T-cell (primary cell): ENCODE data around the gene CAMK2D. TPM values are rescaled to one million over a fixed set of nuclear protein-coding genes. Genes with fewer than 3 reads are reported as not detected.

Experiments
- ATAC-seq, 4 experiments: fragments of 200-7000 bp in 3 of 4; fragments of 150-1000 bp in 1 of 4; cut with Tn5 transposase; replicated peaks in 1 of 4; 1 replicate in 3 of 4; 2 replicates in 1 of 4; pipeline ENCODE4 v1.10.0; 2021; ENCODE audit warnings: moderate library complexity in 3 of 4, mild to moderate bottlenecking in 2 of 4, moderate number of reproducible peaks in 1 of 4
- CTCF ChIA-PET, 2 donors: fragments of 300-600 bp; sonication (Branson Sonifier 250); formaldehyde crosslinking; loops; one replicate each; lab custom pipeline; 2022; ENCODE audit warnings: antibody characterized with exemption in 2 of 2; lab: Charles Lee
- POLR2A ChIA-PET, 2 donors: fragments of 300-600 bp; sonication (Branson Sonifier 250); formaldehyde crosslinking; loops; one replicate each; lab custom pipeline; 2022; ENCODE audit warnings: antibody characterized with exemption in 2 of 2; lab: Charles Lee
- DNase-seq, 35 experiments: peaks; one replicate each; pipeline versions ENCODE4 v3.0.0 to v3.0.0-alpha.2; 2013 to 2023
- H3K27ac ChIP-seq: one replicate; pipeline ENCODE4 v1.5.1; 2013; ENCODE audit warnings: low read length
- H3K27me3 ChIP-seq, 2 experiments: replicated peaks in 1 of 2; 1 replicate in 1 of 2; 2 replicates in 1 of 2; pipeline versions ENCODE4 v1.6.1 to v1.7.0; 2013; ENCODE audit warnings: low read length in 1 of 2, mixed read lengths in 1 of 2; ENCODE audit not compliant: control insufficient read depth in 2 of 2, insufficient read depth in 2 of 2; ENCODE audit errors: extremely low read depth in 1 of 2
- H3K36me3 ChIP-seq, 2 donors: 1 replicate in 1 of 2; 2 replicates in 1 of 2; pipeline versions ENCODE4 v1.6.1 to v1.7.0; 2013; ENCODE audit warnings: low read length in 1 of 2; ENCODE audit not compliant: control insufficient read depth in 2 of 2, insufficient read depth in 1 of 2; ENCODE audit errors: extremely low read depth in 1 of 2
- H3K4me1 ChIP-seq, 2 experiments: 1 replicate in 1 of 2; 2 replicates in 1 of 2; pipeline versions ENCODE4 v1.6.1 to v1.7.0; 2013; ENCODE audit warnings: low read length in 2 of 2, mixed read lengths in 1 of 2; ENCODE audit not compliant: insufficient read depth in 2 of 2, control insufficient read depth in 1 of 2; ENCODE audit errors: extremely low read depth in 1 of 2
- H3K4me3 ChIP-seq, 2 donors: 1 replicate in 1 of 2; 2 replicates in 1 of 2; pipeline versions ENCODE4 v1.5.1 to v1.7.0; 2013; ENCODE audit warnings: mild to moderate bottlenecking in 2 of 2, low read length in 1 of 2, moderate library complexity in 1 of 2; ENCODE audit not compliant: control insufficient read depth in 1 of 2; ENCODE audit errors: extremely low read depth in 1 of 2
- H3K9me3 ChIP-seq: 2 replicates; pipeline ENCODE4 v1.7.0; 2013
- H3K27ac Mint-ChIP-seq, 2 donors: one replicate each; pipeline ENCODE4 v1.8.0; 2020 to 2021; ENCODE audit warnings: mild to moderate bottlenecking in 2 of 2, mixed read lengths in 2 of 2
- H3K27me3 Mint-ChIP-seq, 2 donors: one replicate each; pipeline ENCODE4 v1.8.0; 2021 to 2022; ENCODE audit warnings: mixed read lengths in 2 of 2
- H3K36me3 Mint-ChIP-seq: one replicate; pipeline ENCODE4 v1.8.0; 2021; ENCODE audit warnings: mixed read lengths
- H3K4me1 Mint-ChIP-seq, 3 donors: one replicate each; pipeline ENCODE4 v1.8.0; 2020 to 2022; ENCODE audit warnings: mixed read lengths in 3 of 3, mild to moderate bottlenecking in 1 of 3
- H3K4me3 Mint-ChIP-seq, 3 donors: one replicate each; pipeline ENCODE4 v1.8.0; 2020 to 2022; ENCODE audit warnings: mild to moderate bottlenecking in 3 of 3, mixed read lengths in 3 of 3, moderate library complexity in 3 of 3
- H3K9me3 Mint-ChIP-seq, 3 donors: one replicate each; pipeline ENCODE4 v1.8.0; 2020 to 2022; ENCODE audit warnings: mixed read lengths in 3 of 3
- WGBS: methylation state at CpG from one replicate; pipeline ENCODE4 v1.1.5; 2013; ENCODE audit warnings: missing lambda C conversion rate; ENCODE audit not compliant: insufficient coverage; 5-methylcytosine and 5-hydroxymethylcytosine counted together
- total RNA-seq, 35 experiments: library from RNA in 6 of 35; stranded (reverse) in 6 of 35; fragments of 120-200 nt in 1 of 35; gene quantifications; one replicate each; pipeline versions ENCODE4 v1.2.1 to v1.2.4 and lab custom pipeline; 2013 to 2026

Gene CAMK2D
- total RNA-seq, 5 donors from 2014 or later (not counting 1 experiment from before 2014, with no cell fraction given) = 30.9 to 36.2 (median 35.4) TPM

GRCh38 chr4:113601636-113602035, 159.9 kb downstream of the CAMK2D start:
- H3K27ac Mint-ChIP-seq = no peak overlapping the region
- peaks cover 56% of the 10 kb centered on the region for H3K36me3 Mint-ChIP-seq
- H3K36me3 ChIP-seq = peaks cover 0 to 6% of the 10 kb centered on the region in 2 donors
- H3K4me3 ChIP-seq = no peak overlapping the region
- H3K27me3 ChIP-seq = no peaks in the 10 kb centered on the region
- H3K27ac ChIP-seq = no peak overlapping the region
- ATAC-seq (no peak), DNase-seq (no peak)
- no peak overlapping the region for H3K4me3 Mint-ChIP-seq
- H3K9me3 ChIP-seq = no peaks in the 10 kb centered on the region
- no peaks in the 10 kb centered on the region for H3K4me1 ChIP-seq
- ChIA-PET POLR2A (interaction anchor here in 1 of 2 donors (0.7 kb wide), 1 partner anchor 134 kb away, joined by 5 read pairs; no protein-coding TSS in a partner anchor), CTCF (interaction anchor here (0.5 to 0.7 kb wide), 3 partner anchors 41 to 413 kb away, joined by 3 read pairs; no protein-coding TSS in a partner anchor)
- H3K4me1 Mint-ChIP-seq = peaks cover 16 to 34% (median 32%) of the 10 kb centered on the region in 3 donors
- H3K9me3 Mint-ChIP-seq = peaks cover 0 to 4% (median 0%) of the 10 kb centered on the region in 3 donors
- H3K27me3 Mint-ChIP-seq = no peaks in the 10 kb centered on the region
- WGBS = 100% methylated on average over 2 of the region's 4 CpGs

DNA sequence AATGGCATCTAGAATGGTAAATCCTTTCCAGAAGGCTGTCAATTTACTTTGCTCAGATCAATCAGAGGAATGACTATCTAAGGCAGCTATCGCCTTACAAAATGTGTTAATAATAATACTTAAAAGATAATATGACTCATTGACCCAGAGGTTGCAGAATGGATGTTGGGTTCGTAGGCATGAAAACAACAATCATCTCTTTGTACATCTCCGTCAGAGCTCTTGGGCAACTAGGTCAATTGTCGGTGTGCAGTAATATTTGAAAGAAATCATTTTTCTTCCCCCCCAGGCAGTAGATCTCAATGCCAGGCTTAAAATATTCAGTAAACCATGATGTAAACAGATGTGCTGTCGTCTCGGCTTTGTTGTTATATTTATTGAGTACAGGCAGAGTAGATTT, 165.1 kb downstream of the CAMK2D start:
- ATAC-seq (no peak), DNase-seq (no peak)
- ChIA-PET CTCF (interaction anchor here in 1 of 2 donors (0.7 kb wide), 1 partner anchor 90 kb away, joined by 5 read pairs; no protein-coding TSS in a partner anchor), POLR2A (no interaction called here)
- Mint-ChIP-seq H3K4me1 (peaks cover 55 to 64% (median 57%) of the 10 kb centered on the region in 3 donors), H3K27ac (no peak overlapping the region), H3K4me3 (no peak overlapping the region), H3K9me3 (no peaks in the 10 kb centered on the region), H3K27me3 (no peaks in the 10 kb centered on the region), H3K36me3 (peaks cover 65% of the 10 kb centered on the region)
- no peaks in the 10 kb centered on the region for H3K27me3 ChIP-seq
- H3K27ac ChIP-seq = no peak overlapping the region
- peaks cover 0 to 2% of the 10 kb centered on the region in 2 experiments for H3K4me1 ChIP-seq
- H3K9me3 ChIP-seq = no peaks in the 10 kb centered on the region
- H3K36me3 ChIP-seq = peaks cover 0 to 3% of the 10 kb centered on the region in 2 donors
- WGBS = no CpG with 5 or more reads among the region's 6 CpGs
- no peak overlapping the region for H3K4me3 ChIP-seq

GRCh38 chr4:113594231-113594556, 167.3 kb downstream of the CAMK2D start:
- 85% methylated on average over 2 of the region's 2 CpGs for WGBS
- Histone ChIP-seq H3K4me3 (no peak overlapping the region), H3K9me3 (no peaks in the 10 kb centered on the region), H3K36me3 (peaks cover 0 to 3% of the 10 kb centered on the region in 2 donors), H3K4me1 (peaks cover 0 to 2% of the 10 kb centered on the region in 2 experiments), H3K27ac (no peak overlapping the region), H3K27me3 (no peaks in the 10 kb centered on the region)
- H3K27me3 Mint-ChIP-seq = no peaks in the 10 kb centered on the region
- H3K4me3 Mint-ChIP-seq = no peak overlapping the region
- CTCF ChIA-PET = no interaction called here
- DNase-seq (no peak), ATAC-seq (no peak)
- peaks cover 57 to 63% (median 60%) of the 10 kb centered on the region in 3 donors for H3K4me1 Mint-ChIP-seq
- H3K9me3 Mint-ChIP-seq = no peaks in the 10 kb centered on the region
- POLR2A ChIA-PET = interaction anchor here in 1 of 2 donors (0.5 kb wide), 1 partner anchor 300 kb away, joined by 3 read pairs; no protein-coding TSS in a partner anchor
- H3K27ac Mint-ChIP-seq = no peak overlapping the region
- H3K36me3 Mint-ChIP-seq = peaks cover 61% of the 10 kb centered on the region

DNA sequence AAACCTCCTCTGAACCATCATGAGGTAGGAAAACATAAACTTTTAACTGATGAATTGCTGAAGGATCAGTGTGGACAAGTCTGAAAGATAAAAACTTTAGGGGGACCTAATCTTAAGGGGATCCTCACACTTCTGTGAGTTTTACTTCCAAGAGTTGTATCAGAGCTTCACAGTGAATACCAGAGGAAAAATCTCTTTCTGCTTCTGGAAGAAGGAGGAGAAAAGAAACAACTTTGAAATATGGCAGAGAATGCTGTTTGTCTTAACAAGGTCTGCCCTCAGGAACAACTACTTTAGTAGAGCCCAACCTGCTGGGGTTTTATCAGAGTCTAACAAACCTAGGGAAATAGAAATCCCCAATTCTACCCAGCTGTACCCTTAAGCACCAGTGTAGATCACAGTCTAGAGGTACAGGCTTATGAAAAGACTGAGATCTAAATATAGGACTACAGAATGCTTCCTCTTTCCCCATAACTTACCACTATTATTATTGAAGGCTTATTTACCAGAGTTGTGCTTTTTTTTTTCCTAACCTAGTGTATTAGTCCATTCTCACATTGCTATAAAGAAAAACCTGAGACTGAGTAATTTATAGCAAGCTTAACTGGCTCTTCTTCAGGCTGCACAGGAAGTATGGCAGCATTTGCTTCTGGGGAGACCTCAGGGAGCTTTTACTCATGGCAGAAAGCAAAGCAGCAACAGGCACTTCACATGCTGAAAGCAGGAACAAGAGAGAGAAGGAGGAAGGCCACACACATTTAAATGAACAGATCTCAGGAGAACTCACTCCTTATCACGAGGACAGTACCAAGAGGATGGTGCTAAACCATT, 167.9 kb downstream of the CAMK2D start:
- Mint-ChIP-seq H3K4me3 (no peak overlapping the region), H3K36me3 (peaks cover 63% of the 10 kb centered on the region), H3K4me1 (peaks cover 56 to 65% (median 62%) of the 10 kb centered on the region in 3 donors), H3K27me3 (no peaks in the 10 kb centered on the region), H3K27ac (no peak overlapping the region), H3K9me3 (no peaks in the 10 kb centered on the region)
- DNase-seq (no peak), ATAC-seq (no peak)
- H3K27me3 ChIP-seq = no peaks in the 10 kb centered on the region
- no peak overlapping the region for H3K4me3 ChIP-seq
- H3K9me3 ChIP-seq = no peaks in the 10 kb centered on the region
- ChIA-PET POLR2A (interaction anchor here in 1 of 2 donors (0.5 kb wide), 1 partner anchor 301 kb away, joined by 3 read pairs; no protein-coding TSS in a partner anchor), CTCF (no interaction called here)
- H3K4me1 ChIP-seq = peaks cover 0 to 2% of the 10 kb centered on the region in 2 experiments
- no peak overlapping the region for H3K27ac ChIP-seq
- 67% methylated on average over 1 of the region's 1 CpG for WGBS
- no peaks in the 10 kb centered on the region for H3K36me3 ChIP-seq

- Histone ChIP-seq H3K27me3 (no peaks in the 10 kb centered on the region), H3K4me1 (peaks cover 0 to 2% of the 10 kb centered on the region in 2 experiments), H3K27ac (no peak overlapping the region), H3K9me3 (no peaks in the 10 kb centered on the region), H3K4me3 (no peak overlapping the region), H3K36me3 (no peaks in the 10 kb centered on the region)
- no peak overlapping the region for H3K4me3 Mint-ChIP-seq
- ChIA-PET CTCF (interaction anchor here (0.5 to 1.5 kb wide), 6 partner anchors 12 to 81 kb away, joined by 3 to 4 read pairs (median 3); no protein-coding TSS in a partner anchor), POLR2A (interaction anchor here (0.6 to 0.7 kb wide), 2 partner anchors 13 to 26 kb away, joined by 3 read pairs; no protein-coding TSS in a partner anchor)
- no peaks in the 10 kb centered on the region for H3K27me3 Mint-ChIP-seq
- ATAC-seq (no peak), DNase-seq (no peak)
- no peak overlapping the region for H3K27ac Mint-ChIP-seq
- H3K36me3 Mint-ChIP-seq = peaks cover 57% of the 10 kb centered on the region
- WGBS = 17% methylated on average over 1 of the region's 1 CpG
- H3K9me3 Mint-ChIP-seq = no peaks in the 10 kb centered on the region
- H3K4me1 Mint-ChIP-seq = peaks cover 49 to 58% (median 51%) of the 10 kb centered on the region in 3 donors
Observed at GRCh38 chr4:113591982-113592381, 169.6 kb downstream of the CAMK2D start.

GRCh38 chr4:113588895-113589668, 172.5 kb downstream of the CAMK2D start:
- H3K27me3 ChIP-seq = no peaks in the 10 kb centered on the region
- ChIA-PET POLR2A (interaction anchor here in 1 of 2 donors (0.7 kb wide), 2 partner anchors 60 to 104 kb away, joined by 3 read pairs; no protein-coding TSS in a partner anchor), CTCF (interaction anchor here in 1 of 2 donors (0.6 kb wide), 1 partner anchor 42 kb away, joined by 3 read pairs; no protein-coding TSS in a partner anchor)
- no peaks in the 10 kb centered on the region for H3K36me3 ChIP-seq
- H3K4me1 Mint-ChIP-seq = peaks cover 26 to 37% (median 27%) of the 10 kb centered on the region in 3 donors
- no peak overlapping the region for H3K27ac ChIP-seq
- H3K27me3 Mint-ChIP-seq = no peaks in the 10 kb centered on the region
- H3K36me3 Mint-ChIP-seq = peaks cover 38% of the 10 kb centered on the region
- WGBS = 89% methylated on average over 4 of the region's 4 CpGs
- no peak for ATAC-seq
- no peaks in the 10 kb centered on the region for H3K9me3 Mint-ChIP-seq
- H3K4me1 ChIP-seq = no peaks in the 10 kb centered on the region
- H3K4me3 ChIP-seq = no peak overlapping the region
- H3K9me3 ChIP-seq = no peaks in the 10 kb centered on the region
- DNase-seq = no peak
- H3K27ac Mint-ChIP-seq = peak overlapping the region in 1 of 2 donors; percentile 25
- H3K4me3 Mint-ChIP-seq = no peak overlapping the region
